PC-3 (cell line): Measurements from ENCODE around the gene DNAJC4.

Experiments used
- EZH2 ChIP-seq: fragments of 300-600 bp; sonication (generic); IDR thresholded peaks from one replicate; pipeline ENCODE4 v1.6.1; 2017; ENCODE audit warnings: antibody characterized with exemption, mild to moderate bottlenecking, low read length; ENCODE audit not compliant: unreplicated experiment
- TF ChIP-seq, protein P1 (sequence below): fragments of 300-600 bp; sonication (generic); conservative IDR thresholded peaks from 2 replicates; pipeline ENCODE4 v1.5.1; 2017; ENCODE audit warnings: antibody characterized with exemption, low read depth, mild to moderate bottlenecking, low read length

DNA sequence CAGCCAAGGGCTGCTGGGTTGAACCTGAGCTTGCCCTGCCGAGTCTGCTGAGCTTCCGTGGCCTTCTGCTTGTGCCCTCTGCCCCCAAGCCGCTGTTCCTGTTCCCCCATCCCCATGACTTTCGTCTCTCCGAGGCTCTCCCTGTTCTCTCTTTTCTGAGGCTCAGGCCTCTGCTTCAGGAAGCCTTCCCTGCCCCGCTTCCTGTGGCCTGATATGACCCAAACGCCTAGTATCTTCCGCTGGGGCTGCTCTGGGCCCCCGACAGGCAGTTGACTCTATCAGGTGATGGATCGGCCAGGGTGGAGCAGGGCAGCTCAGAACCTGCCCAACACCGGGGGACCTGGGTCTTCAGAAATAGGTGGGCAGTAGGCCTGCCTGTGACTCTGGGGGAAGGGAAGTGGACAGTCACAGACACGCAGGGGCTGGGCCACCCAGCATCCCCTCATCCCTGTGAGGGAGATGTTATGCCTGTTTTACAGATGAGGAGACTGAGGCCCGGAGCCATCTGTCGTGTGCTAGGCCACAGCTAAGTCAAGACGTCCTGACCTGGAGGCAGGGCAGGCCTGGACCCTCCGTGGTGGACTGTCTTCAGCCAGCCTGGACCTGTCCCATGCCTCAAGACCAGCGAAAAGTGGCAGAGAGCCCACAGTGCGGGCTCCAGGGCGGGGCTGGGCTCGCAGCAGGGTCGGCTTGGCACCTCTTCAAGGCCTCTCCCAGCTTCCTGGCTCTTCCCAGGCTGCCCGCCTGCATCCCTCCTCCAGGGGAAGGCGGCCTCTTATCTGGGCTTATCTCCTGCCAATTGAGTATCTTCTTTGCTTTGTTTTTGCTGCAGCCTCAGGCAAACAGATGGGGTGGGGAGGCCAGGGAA is 37.9 kb downstream of the DNAJC4 start:
- TF ChIP-seq, protein P1, sequence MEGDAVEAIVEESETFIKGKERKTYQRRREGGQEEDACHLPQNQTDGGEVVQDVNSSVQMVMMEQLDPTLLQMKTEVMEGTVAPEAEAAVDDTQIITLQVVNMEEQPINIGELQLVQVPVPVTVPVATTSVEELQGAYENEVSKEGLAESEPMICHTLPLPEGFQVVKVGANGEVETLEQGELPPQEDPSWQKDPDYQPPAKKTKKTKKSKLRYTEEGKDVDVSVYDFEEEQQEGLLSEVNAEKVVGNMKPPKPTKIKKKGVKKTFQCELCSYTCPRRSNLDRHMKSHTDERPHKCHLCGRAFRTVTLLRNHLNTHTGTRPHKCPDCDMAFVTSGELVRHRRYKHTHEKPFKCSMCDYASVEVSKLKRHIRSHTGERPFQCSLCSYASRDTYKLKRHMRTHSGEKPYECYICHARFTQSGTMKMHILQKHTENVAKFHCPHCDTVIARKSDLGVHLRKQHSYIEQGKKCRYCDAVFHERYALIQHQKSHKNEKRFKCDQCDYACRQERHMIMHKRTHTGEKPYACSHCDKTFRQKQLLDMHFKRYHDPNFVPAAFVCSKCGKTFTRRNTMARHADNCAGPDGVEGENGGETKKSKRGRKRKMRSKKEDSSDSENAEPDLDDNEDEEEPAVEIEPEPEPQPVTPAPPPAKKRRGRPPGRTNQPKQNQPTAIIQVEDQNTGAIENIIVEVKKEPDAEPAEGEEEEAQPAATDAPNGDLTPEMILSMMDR = no peak
- no peak for TF ChIP-seq EZH2
